ENCODE measurements around the gene NPDC1.

NPDC1 gene

GRCh38 chr9:136995772-136996311 is 50.1 kb downstream of the NPDC1 start:
- TF ChIP-seq SNAI2 (CRISPR knock-in tag; IDR thresholded peaks at IDR 0.05): no peak
- no peak for TF ChIP-seq ZNF8 (CRISPR knock-in tag; IDR thresholded peaks at IDR 0.05)
- TF ChIP-seq OSR1 (CRISPR knock-in tag; IDR thresholded peaks at IDR 0.05): no peak
- no peak for TF ChIP-seq ARNTL (CRISPR knock-in tag; IDR thresholded peaks at IDR 0.05; ENCODE audit: borderline replicate concordance, low read depth)
- TF ChIP-seq PATZ1 (CRISPR knock-in tag; IDR thresholded peaks at IDR 0.05; ENCODE audit: borderline replicate concordance): no peak
- TF ChIP-seq, protein P1, sequence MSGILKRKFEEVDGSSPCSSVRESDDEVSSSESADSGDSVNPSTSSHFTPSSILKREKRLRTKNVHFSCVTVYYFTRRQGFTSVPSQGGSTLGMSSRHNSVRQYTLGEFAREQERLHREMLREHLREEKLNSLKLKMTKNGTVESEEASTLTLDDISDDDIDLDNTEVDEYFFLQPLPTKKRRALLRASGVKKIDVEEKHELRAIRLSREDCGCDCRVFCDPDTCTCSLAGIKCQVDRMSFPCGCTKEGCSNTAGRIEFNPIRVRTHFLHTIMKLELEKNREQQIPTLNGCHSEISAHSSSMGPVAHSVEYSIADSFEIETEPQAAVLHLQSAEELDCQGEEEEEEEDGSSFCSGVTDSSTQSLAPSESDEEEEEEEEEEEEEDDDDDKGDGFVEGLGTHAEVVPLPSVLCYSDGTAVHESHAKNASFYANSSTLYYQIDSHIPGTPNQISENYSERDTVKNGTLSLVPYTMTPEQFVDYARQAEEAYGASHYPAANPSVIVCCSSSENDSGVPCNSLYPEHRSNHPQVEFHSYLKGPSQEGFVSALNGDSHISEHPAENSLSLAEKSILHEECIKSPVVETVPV (CRISPR knock-in tag; IDR thresholded peaks at IDR 0.05): no peak
- TF ChIP-seq TOX (CRISPR knock-in tag; IDR thresholded peaks at IDR 0.05; ENCODE audit: borderline replicate concordance): no peak
- TF ChIP-seq ZC3H10 (CRISPR knock-in tag; IDR thresholded peaks at IDR 0.05): no peak
- no peak for TF ChIP-seq ZFP30 (CRISPR knock-in tag; IDR thresholded peaks at IDR 0.05)
- TF ChIP-seq GLIS3 (CRISPR knock-in tag; IDR thresholded peaks at IDR 0.05): no peak
- no peak for TF ChIP-seq ESRRG (CRISPR knock-in tag; IDR thresholded peaks at IDR 0.05)
- TF ChIP-seq RARB (CRISPR knock-in tag; IDR thresholded peaks at IDR 0.05): no peak
- TF ChIP-seq ISL1 (CRISPR knock-in tag; IDR thresholded peaks at IDR 0.05): no peak
- ATAC-seq: peak; percentile 35

- no peak for ATAC-seq
- TF ChIP-seq RARB (CRISPR knock-in tag; IDR thresholded peaks at IDR 0.05) (no peak), ZNF70 (CRISPR knock-in tag; IDR thresholded peaks at IDR 0.05) (no peak), TOX (CRISPR knock-in tag; IDR thresholded peaks at IDR 0.05; ENCODE audit: borderline replicate concordance) (no peak), PATZ1 (CRISPR knock-in tag; IDR thresholded peaks at IDR 0.05; ENCODE audit: borderline replicate concordance) (no peak), BACH2 (CRISPR knock-in tag; IDR thresholded peaks at IDR 0.05; ENCODE audit: borderline replicate concordance) (no peak), SNAI2 (CRISPR knock-in tag; IDR thresholded peaks at IDR 0.05) (no peak), CSDC2 (CRISPR knock-in tag; IDR thresholded peaks at IDR 0.05) (no peak)
Observed at GRCh38 chr9:136995362-136995761, 50.6 kb downstream of the NPDC1 start.

DNA sequence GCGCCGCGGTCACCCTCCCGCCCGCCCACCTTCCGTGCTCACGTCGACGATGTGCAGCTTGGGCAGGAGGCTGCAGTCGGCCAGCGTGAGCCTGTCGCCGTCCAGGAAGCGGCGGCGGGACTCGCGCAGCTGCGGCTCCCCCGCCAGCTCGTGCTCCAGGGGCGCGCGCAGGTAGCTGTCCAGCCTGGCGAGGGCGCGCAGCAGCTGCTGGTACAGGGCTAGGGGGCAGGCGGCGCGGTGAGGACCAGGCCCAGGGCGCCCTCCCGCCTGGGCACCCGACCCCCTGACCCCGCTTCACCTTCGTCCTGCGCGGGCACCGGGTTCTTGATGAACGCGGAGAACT is 51.1 kb downstream of the NPDC1 start:
- no peak for ATAC-seq
- TF ChIP-seq GLIS3 (CRISPR knock-in tag; IDR thresholded peaks at IDR 0.05): no peak
- TF ChIP-seq ZC3H10 (CRISPR knock-in tag; IDR thresholded peaks at IDR 0.05): no peak
- no peak for TF ChIP-seq TSHZ2 (CRISPR knock-in tag; IDR thresholded peaks at IDR 0.05)
- TF ChIP-seq ZNF70 (CRISPR knock-in tag; IDR thresholded peaks at IDR 0.05): no peak
- no peak for TF ChIP-seq TOX (CRISPR knock-in tag; IDR thresholded peaks at IDR 0.05; ENCODE audit: borderline replicate concordance)
- TF ChIP-seq ZNF565 (CRISPR knock-in tag; conservative IDR thresholded peaks at IDR 0.05; ENCODE audit: low read depth): no peak
- TF ChIP-seq ARNTL (CRISPR knock-in tag; IDR thresholded peaks at IDR 0.05; ENCODE audit: borderline replicate concordance, low read depth): no peak
- no peak for TF ChIP-seq RARB (CRISPR knock-in tag; IDR thresholded peaks at IDR 0.05)
- TF ChIP-seq OSR1 (CRISPR knock-in tag; IDR thresholded peaks at IDR 0.05): no peak
- no peak for TF ChIP-seq PPARA (CRISPR knock-in tag; IDR thresholded peaks at IDR 0.05; ENCODE audit: borderline replicate concordance)
- TF ChIP-seq TCF4 (CRISPR knock-in tag; IDR thresholded peaks at IDR 0.05; ENCODE audit: borderline replicate concordance): no peak
- no peak for TF ChIP-seq ESRRG (CRISPR knock-in tag; IDR thresholded peaks at IDR 0.05)
- TF ChIP-seq ZNF8 (CRISPR knock-in tag; IDR thresholded peaks at IDR 0.05): no peak
- TF ChIP-seq SNAI2 (CRISPR knock-in tag; IDR thresholded peaks at IDR 0.05): no peak
- TF ChIP-seq ZFP30 (CRISPR knock-in tag; IDR thresholded peaks at IDR 0.05): no peak

All from SK-N-SH treated with all-trans-retinoic acid at 6 μM for 48 hours (cell line).